Measurements from ENCODE around the gene NCOA1. TPM values are rescaled to one million over a fixed set of nuclear protein-coding genes. Genes with fewer than 3 reads are reported as not detected.

NCOA1 gene
- total and polyA plus RNA-seq, 7 donors: 12.8 to 78.1 (median 44.2) TPM

DNA sequence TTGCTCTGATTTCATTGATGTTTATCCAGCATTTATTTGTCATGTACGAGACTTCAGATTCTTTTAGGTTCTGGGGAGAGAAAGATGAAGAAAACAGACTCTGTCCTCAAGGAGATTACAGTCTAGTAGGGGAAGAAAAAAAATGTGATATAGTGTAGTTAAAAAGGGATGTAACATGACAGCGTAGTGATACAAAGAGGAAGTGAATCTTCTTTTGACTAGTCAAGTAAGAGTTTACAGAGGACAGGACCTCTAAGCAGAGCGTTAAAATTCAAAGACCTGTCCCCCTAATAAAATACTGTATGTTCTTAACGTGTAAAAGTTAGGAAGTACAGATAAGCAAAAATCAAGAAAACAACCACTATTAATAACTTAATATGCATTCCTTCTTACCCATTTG lies 47.7 kb downstream of the NCOA1 start:
- TF ChIP-seq, protein P1, sequence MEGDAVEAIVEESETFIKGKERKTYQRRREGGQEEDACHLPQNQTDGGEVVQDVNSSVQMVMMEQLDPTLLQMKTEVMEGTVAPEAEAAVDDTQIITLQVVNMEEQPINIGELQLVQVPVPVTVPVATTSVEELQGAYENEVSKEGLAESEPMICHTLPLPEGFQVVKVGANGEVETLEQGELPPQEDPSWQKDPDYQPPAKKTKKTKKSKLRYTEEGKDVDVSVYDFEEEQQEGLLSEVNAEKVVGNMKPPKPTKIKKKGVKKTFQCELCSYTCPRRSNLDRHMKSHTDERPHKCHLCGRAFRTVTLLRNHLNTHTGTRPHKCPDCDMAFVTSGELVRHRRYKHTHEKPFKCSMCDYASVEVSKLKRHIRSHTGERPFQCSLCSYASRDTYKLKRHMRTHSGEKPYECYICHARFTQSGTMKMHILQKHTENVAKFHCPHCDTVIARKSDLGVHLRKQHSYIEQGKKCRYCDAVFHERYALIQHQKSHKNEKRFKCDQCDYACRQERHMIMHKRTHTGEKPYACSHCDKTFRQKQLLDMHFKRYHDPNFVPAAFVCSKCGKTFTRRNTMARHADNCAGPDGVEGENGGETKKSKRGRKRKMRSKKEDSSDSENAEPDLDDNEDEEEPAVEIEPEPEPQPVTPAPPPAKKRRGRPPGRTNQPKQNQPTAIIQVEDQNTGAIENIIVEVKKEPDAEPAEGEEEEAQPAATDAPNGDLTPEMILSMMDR (IDR thresholded peaks at IDR 0.05): no peak
- H3K27ac ChIP-seq: no peak overlapping the region
- H3K4me3 ChIP-seq: no peak overlapping the region
- peaks cover 13% of the 10 kb centered on the region for H3K9me3 ChIP-seq
- no peak for DNase-seq
- intact Hi-C loops (cut with DNase I): no loop called here
- ATAC-seq: no peak
- WGBS, 3 donors: 91 to 95% (median 93%) methylated on average over 4 of the region's 4 CpGs
- no peaks in the 10 kb centered on the region for H3K27me3 ChIP-seq (ENCODE audit: insufficient read depth in 3 of 3, low read length in 2 of 3)
- H3K4me1 ChIP-seq: peaks cover 10% of the 10 kb centered on the region
- peaks cover 0 to 4% of the 10 kb centered on the region in 2 donors for H3K36me3 ChIP-seq (ENCODE audit: insufficient read depth in 1 of 2, low read depth in 1 of 2)

DNA sequence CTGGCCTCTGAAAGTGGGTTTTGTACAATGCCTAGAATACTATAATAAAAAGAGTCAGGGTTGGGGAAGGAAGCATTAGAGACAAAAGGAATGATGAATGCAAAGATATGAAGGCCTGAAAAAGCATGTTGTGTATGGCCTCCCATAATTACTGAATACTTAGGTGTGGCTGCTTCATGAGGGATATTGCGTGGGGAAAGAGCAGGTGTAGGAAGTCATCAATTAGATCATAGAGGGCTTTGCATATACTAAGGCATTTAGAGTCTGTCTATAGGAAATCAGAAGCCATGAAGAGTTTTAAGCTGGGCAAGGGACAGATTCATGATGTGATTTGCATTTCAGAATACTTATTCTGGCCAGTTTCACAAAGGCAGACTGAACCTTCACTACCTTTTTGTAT lies 48.2 kb downstream of the NCOA1 start:
- TF ChIP-seq, protein P1 (IDR thresholded peaks at IDR 0.05): no peak
- peaks cover 13% of the 10 kb centered on the region for H3K9me3 ChIP-seq
- peaks cover 10% of the 10 kb centered on the region for H3K4me1 ChIP-seq
- WGBS, 3 donors: 89 to 97% (median 92%) methylated on average over 1 of the region's 1 CpG
- no peak overlapping the region for H3K27ac ChIP-seq
- no peak overlapping the region for H3K4me3 ChIP-seq
- no peak for DNase-seq
- peaks cover 0 to 4% of the 10 kb centered on the region in 2 donors for H3K36me3 ChIP-seq (ENCODE audit: insufficient read depth in 1 of 2, low read depth in 1 of 2)
- H3K27me3 ChIP-seq (ENCODE audit: insufficient read depth in 3 of 3, low read length in 2 of 3): no peaks in the 10 kb centered on the region
- intact Hi-C loops (cut with DNase I): no loop called here
- no peak for ATAC-seq

DNA sequence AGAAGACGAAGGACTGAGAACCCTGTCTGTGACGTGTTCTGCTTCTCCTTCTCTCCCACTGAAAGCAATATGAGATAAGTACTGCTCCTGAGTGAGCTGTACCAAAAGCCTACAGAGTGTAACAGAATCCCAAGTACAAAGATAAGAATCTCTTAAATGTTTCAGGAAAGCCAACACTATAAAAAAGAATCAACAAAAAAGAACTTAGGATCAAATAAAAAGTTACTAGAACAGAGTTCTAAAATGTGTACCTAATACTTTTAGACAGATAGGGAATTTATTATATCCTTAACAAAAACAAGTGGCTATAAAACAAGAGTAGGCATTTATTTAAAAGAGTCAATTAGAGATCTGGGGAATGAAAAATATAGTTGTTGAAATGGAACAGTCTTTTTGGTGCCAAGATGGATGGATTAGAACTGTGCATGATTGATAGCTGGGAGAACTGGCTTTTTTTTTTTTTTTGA lies 49.0 kb downstream of the NCOA1 start:
- Histone ChIP-seq H3K27ac (no peak overlapping the region), H3K9me3 (peaks cover 13% of the 10 kb centered on the region), H3K27me3 (ENCODE audit: insufficient read depth in 3 of 3, low read length in 2 of 3) (no peaks in the 10 kb centered on the region), H3K36me3 (ENCODE audit: insufficient read depth in 1 of 2, low read depth in 1 of 2) (peaks cover 0 to 4% of the 10 kb centered on the region in 2 donors), H3K4me1 (peaks cover 10% of the 10 kb centered on the region), H3K4me3 (no peak overlapping the region)
- TF ChIP-seq, protein P1 (IDR thresholded peaks at IDR 0.05): no peak
- peak in 1 of 4 donors; percentile 27 for ATAC-seq
- DNase-seq: no peak
- intact Hi-C loops (cut with DNase I): no loop called here
- 78 to 90% (median 89%) methylated on average over 2 of the region's 2 CpGs for WGBS, 3 donors

DNA sequence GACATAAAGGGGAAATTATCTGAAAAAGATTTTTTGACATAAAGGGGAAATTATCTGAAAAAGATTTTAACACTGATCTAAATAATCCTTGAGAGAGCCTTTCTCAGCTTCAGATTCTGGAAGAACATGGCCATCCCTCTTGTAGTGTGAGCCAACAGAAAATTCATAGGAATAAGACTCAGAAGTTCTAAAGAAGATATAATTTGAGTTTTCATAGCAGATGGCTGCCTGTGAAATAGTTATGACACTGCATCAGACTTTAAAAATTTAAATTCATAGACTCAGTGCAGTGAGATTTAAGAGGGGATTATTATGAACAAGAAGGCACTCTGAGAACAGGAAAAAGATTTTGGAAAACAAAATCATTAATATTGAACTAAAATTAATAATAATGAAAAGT lies 50.6 kb downstream of the NCOA1 start:
- peaks cover 0 to 3% of the 10 kb centered on the region in 2 donors for H3K36me3 ChIP-seq (ENCODE audit: insufficient read depth in 1 of 2, low read depth in 1 of 2)
- TF ChIP-seq, protein P1 (IDR thresholded peaks at IDR 0.05): no peak
- H3K4me3 ChIP-seq: no peak overlapping the region
- H3K27ac ChIP-seq: no peak overlapping the region
- peaks cover 10% of the 10 kb centered on the region for H3K4me1 ChIP-seq
- ATAC-seq: no peak
- intact Hi-C loops (cut with DNase I): no loop called here
- H3K9me3 ChIP-seq: peaks cover 13% of the 10 kb centered on the region
- H3K27me3 ChIP-seq (ENCODE audit: insufficient read depth in 3 of 3, low read length in 2 of 3): no peaks in the 10 kb centered on the region
- no peak for DNase-seq

DNA sequence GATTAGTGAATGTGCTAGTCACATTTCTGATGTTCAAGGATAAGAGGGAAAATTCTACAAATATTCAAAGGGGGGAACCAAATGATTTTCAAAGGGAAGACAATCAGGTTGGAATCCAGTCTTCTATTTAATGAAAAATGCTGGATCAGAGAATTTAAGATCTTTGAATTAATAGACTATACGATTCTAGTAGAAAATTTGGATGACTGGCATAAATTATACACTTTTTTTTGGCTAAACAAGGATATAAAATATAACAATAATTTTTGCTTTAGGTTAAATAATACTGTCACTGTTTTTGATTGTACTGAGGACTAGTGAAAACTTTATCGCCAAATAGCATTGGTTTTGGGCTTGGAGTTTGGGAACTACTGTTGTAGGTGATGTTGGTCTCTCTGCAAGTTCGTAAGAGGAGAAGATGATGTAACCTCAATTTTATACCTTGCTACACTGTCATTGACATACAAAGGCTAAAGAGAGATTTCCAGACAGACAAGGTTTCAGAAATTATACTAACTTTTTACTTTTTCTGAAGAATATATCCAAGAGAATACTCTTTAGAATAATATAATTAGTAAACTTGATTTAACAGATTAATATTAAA lies 51.3 kb downstream of the NCOA1 start:
- ATAC-seq (no peak), DNase-seq (no peak)
- WGBS, 3 donors: 96 to 97% (median 97%) methylated on average over 3 of the region's 3 CpGs
- Histone ChIP-seq H3K4me1 (peaks cover 9% of the 10 kb centered on the region), H3K27me3 (ENCODE audit: insufficient read depth in 3 of 3, low read length in 2 of 3) (no peaks in the 10 kb centered on the region), H3K27ac (no peak overlapping the region), H3K36me3 (ENCODE audit: insufficient read depth in 1 of 2, low read depth in 1 of 2) (no peaks in the 10 kb centered on the region), H3K4me3 (no peak overlapping the region), H3K9me3 (peaks cover 13% of the 10 kb centered on the region)
- intact Hi-C loops (cut with DNase I): no loop called here
- TF ChIP-seq, protein P1 (IDR thresholded peaks at IDR 0.05): no peak
